Measurements from ENCODE around the gene TRPM6.
A peak's percentile ranks its signal among the peaks of the same experiment; 100 is the strongest.
"Not testable (repeated sequence)": the region's sequence is repeated elsewhere in the genome, so short reads cannot be mapped to it uniquely, and the experiment has no call there.

The TRPM6 gene

DNA sequence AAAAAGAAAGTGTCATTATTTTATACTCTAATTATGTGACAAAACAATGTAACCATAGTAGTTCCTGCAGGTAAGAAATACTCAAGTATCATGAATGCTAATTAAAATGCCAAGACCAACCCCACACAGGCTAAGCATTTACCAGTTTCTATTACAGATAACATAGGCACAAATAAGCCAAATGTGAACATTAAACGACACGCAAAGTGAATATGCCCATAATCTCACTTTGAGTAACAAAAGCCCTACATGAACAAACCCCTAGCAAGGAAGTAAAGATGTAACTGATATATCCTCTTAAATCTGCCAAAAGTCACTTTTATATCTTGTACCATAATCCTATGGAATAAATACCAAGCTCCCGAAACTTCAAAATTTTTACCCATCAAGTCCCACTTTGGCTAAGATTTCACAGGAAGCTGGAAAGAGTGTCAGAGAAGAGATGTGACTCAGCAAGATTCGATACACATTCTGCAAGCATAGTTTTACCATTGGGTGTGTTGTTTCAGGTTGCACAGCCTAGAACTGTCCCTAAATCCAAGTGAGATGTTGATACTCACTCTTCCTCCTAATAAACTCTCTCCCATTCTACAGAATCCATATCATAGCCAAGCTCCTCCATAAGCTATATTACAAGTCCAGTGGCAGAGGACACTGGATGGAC is 28.8 kb downstream of the TRPM6 start:
- DNase-seq, result no peak

DNA sequence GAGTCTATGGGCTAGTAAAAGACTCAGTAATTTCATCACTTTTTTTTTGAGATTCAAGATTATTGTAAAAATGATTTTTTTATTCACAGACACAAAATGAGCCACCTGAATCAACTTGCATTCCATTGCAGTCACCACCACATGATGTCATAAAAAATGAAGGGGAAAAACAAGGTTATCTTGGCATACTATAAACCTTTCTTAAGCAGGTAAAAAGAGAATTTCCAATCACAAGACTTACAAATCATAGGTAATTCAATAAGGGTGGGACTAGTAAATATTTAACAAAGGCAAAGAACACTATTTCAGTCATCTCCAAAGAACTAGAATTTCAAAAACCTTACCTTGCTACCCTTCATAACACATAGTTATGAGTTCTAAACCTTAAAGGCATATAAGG is 30.7 kb downstream of the TRPM6 start:
- no peak for DNase-seq

DNA sequence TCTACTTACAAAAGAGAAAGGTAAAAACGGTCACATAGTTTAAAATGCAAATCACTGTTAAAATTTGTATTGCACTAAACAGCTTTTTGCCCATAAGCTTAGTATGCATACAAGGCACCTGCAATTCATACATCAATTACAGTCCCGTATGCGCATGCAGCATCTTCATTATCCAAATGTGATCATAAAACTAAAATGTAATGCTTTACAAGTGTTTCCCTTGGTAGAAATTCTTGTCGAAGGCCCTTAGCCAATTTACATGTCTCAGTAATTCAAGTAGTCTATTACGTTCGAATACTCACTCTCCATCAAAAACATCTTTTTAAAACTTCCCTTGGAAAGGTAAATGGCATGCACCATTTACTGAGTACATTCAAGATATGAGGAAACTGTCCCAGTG is 32.6 kb downstream of the TRPM6 start:
- no peak for DNase-seq

DNA sequence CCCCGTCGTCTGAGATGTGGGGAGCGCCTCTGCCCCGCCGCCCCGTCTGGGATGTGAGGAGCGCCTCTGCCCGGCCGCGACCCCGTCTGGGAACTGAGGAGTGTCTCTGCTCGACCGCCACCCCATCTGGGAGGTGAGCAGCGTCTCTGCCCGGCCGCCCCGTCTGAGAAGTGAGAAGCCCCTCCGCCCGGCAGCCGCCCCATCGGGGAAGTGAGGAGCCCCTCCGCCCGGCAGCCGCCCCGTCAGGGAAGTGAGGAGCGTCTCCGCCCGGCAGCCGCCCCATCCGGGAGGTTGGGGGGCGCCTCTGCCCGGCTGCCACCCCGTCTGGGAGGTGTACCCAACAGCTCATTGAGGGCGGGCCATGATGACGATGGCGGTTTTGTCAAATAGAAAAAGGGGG is 34.7 kb downstream of the TRPM6 start:
- DNase-seq, result not testable (repeated sequence)

DNA sequence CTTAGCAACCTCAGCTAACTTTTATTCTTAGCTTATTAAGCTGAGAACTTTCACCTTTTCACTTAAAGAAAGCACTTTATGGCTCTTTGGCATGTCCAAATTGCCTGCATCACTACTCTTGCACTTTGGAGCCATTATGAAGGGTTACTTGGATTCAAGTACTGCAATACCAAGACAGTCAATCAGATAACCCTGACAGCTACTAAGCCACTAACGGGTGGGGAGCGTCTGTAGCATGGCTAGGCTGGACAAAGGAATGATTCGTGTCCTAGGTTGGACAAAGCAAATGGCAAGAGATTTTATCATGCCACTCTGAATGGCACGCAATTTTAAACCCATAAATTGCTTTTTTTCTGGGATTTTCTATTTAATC is 39.6 kb downstream of the TRPM6 start:
- no peak for DNase-seq

DNA sequence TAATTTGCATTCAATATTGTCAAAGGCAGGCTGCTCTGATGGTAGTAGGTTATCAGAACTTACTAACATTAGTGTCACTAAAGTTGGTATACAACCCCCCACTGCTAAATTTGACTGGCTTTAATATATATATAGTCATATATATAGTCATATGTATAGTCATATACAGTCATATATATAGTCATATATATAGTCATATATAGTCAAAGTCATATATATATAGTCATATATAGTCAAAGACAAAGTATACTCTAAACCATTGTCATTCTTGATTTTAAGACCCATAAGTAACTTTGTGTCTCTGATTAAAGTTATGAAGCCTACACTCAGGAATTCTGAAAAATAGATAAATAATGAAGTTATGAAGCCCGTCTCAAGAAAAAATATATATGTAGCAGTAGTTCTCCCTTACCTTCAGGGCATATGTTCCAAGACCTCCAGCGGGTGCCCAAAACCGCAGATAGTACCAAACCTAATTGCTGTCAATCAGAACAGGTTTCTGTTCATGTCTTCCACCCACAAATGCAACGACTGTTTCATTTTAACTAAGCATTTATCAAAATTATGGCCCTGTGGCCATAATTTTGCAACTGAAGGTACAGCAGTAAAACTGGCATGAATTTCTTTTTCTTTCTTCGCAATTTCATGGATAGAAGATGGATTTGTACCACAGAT is 40.1 kb downstream of the TRPM6 start:
- DNase-seq, result no peak

DNA sequence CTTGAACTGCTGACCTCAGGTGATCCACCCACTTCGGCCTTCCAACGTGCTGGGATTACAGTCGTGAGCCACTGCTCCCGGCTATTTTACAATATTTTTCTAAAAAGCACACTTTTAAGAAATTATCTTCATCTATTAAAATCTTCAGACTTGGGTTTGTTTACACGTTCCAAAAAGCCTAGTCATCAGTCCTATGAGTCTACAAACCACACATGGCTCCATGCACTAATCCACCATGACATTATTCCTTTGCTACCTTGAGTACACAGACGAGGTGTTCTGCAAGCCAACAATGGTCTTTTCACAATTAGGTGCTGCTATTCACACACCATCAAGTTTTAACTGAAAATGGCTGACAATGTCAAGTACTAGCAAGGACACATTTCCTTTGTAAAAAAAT is 41.0 kb downstream of the TRPM6 start:
- no peak for DNase-seq

DNA sequence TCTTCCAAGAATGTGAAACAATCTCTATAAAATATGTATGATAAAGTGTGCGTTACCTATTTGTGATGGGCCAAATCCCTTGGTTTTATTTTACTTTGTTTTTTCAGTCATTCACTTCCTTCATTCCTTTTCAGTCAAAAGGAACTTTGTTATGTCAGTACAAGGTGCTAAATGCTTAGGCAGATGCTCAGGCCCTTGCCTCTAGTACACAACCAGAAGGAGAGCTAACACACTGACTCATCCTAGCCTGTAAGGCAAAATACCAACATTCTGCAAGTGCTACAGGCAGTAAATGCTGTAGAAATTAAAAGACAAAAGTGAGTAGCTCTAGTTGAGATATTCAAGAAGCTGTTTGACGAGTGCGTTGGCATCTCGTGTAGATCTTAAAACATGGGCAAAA is 49.4 kb downstream of the TRPM6 start:
- no peak for DNase-seq

DNA sequence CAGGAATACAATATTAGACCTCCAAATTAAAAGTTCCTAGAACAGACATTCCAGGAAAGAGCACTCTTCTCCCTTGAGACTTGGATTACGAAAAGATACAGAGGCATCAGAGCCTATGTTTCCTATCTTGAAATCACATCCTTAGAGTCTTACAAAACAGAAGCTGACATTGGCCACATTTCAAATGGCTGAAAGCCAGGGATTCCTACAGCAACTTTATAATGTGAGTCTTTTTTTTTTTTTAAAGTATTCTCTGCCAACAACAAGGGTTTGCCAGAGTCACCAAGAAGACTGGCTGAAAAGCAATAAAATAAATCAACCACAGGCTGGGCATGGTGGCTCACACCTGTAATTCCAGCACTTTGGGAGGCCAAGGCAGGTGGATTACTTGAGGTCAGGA is 63.1 kb downstream of the TRPM6 start:
- DNase-seq, result no peak

DNA sequence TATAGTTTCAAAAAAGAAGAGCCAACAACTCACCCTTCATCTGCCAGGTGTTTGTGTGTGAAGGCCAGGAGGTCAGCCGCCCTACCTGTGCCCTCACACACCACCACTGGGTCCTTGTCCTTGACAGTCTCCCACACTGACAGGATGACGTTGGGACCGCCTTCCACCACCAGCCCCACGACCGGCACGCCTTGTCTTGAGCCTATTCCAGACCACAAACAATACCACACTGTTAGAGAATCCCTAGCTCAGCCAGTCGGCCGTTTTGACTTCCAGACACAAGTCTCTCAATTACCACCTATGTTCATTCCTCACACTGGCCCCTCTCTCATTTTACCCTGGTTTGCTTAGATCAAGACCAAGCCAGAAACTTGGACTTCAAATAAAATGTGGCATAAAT is 66.1 kb downstream of the TRPM6 start:
- no peak for DNase-seq

DNA sequence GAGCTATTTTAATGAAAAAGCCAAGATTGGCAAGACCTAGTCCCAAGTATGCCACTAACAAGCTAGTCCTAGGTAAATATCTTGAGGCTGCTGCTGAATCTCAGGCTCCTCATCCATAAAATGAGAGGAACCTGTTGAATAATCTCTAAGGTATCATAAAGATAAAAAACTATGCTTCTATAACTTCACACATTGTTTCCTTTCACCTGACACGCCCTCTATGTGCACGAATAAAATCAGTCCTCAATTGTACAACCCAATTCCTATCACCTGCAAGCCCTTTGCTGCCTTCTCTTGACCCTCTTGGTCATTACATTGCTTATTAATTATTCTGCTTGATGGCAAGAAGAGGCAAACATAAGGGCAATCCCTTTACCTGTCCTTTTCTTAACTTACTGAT is 69.9 kb downstream of the TRPM6 start:
- DNase-seq, result no peak

DNA sequence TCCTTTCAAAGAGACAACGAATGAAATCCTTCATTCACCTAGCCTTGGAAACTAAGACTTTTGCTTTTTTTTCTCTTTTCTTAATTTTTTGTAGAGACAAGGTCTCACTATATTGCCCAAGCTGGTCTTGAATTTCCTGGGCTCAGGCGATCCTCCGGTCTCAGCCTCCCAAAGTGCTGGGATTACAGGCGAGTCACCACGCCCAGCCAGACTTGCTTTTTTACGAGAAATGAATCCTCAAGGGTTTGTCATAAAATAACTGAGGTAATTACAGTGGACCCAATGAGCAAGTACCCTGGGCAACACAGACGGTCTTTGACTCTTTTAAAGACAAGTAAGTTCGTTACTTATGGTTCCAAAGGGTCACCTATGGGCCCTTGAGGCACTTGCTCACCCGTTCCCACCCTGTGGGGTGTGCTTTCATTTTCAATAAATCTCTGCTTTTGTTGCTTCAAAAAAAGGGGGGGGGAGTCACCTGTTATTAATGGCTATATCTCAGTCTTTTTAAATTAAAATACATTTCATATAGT is 70.4 kb downstream of the TRPM6 start:
- DNase-seq, result no peak

DNA sequence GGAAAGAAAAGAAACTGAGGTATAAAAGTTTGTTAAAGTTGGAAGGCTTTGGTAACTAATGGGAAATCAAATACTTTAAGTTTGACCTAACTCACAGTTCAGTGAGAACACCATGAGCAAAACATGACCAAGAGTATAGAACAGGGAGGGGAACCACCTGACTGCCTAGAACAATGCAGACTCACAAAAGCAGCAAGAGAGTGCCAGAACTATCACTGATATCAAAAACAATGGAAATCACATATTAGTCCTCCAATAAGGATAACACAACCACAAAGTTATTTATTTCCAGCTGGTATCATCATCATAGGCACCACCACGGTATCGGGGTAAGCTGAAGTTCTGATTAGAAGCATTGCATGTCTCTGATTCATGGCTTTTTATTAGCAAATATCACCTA is 77.5 kb downstream of the TRPM6 start:
- no peak for DNase-seq

DNA sequence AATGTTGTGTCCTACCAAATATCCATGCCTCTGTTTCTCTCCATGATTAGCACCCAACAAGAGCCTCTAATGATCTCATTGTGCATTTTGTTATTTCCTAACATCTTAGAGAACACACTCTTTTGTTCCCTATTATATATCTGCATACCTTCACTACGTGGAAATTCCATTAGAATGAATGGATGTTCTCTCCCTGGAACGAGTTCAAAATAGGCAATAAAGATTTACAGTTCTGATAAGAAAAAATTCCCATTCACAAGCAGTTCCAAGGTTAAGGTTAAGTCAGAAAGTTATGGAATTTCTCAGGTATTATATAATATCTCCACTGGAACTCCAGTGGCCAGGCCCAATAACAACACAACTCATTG is 83.7 kb downstream of the TRPM6 start:
- no peak for DNase-seq

DNA sequence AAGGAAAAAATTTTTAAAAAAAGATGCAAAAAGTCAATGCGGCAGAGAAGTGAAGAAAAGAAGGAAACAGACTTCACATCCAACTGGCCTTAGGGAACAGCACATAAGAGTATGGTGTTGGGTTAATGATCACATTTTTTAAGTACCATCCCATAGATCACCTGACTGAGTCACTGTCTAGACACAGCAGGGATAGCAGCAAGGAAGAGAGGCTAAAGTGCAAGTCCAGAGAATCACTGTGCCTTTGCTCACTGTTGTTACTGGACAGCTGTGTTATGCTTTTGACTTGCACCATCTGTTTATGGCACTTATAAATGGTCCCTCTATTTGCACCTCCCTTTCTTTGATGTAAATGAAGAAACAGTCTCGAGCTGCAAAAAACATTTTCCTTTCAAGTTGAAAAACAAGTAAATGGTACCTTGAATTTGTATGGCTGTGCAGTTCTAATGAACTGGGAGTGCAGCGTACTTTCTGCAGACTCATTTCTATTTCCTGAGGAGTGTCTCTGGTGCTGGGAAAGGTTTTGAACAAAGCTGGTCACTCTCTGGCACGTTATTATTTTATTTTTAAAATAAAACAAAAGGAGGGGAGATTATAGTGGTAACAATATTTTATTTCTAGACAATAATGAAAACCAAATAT is 84.2 kb downstream of the TRPM6 start:
- DNase-seq, result no peak

DNA sequence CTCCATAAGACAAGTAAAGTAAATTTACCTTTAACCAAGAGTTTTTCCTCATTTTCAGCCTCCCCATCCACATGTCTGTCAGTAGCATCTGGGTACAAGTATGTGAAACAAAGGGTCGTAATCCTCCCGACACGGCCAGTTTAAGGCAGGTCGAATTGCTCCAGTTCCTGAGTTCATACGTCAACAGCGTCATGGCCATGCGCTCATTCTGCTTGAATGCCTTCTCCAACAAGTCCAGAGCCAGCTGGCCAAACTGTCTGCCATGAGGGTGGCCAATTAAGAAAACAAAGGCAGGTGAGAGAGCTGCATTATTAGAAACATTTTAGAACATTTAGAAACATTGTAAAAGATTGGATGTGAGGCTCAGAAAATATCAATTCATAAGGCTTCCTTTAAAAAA is 87.5 kb downstream of the TRPM6 start:
- DNase-seq, result no peak

DNA sequence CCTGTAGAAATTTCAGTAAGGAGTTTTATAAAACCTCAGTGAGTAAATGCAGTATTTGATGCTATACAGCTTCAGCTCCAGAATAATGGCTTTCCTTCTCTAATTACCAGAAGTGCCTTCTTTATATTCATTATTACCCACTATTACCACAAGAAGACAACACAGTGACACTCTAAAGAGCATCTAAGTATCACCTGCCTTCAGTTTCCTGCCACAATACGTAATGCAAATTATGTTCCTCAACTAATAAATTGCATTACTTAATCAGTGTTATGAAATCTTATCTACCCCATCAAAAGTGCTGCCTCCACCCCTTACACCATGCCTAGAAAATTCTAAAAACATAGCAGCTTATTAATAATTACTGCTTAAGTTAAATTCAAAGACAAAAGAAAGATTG is 91.9 kb downstream of the TRPM6 start:
- no peak for DNase-seq

DNA sequence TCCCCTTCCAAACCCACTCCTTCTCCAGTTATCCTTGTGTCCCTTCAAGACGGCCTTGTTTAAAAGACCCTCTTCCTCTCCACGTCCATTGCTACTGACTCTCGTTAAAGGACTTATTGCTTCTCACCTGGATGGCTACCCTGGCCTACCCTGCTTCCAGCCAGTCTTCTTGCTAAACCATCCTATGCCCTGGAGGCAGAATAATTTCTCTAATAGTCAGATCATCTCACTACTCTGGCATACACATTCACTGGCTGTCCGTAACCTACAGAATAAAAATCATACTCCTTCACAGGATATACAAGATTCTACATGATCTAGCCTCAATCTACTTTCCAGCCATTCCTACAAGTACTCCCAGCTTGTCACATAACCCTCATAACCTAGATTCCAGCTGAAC is 92.6 kb downstream of the TRPM6 start:
- DNase-seq, result no peak

DNA sequence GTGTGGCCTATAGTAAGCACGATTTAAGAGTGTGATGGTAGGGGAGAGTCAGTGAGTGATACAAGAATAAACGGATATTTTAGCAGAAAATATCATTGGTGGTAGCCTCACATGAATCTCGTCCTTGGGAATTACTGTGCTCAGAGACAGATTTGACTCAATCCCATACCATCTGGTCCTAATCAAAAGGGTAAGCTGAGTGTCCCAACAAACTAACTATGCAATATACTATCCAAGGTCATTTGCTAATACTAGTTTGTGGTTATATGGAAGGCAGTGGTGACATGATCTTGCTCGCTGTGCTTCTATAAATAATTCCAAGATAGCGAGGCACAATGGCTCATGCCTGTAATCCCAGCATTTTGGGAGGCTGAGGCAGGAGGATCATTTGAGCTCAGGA is 103.2 kb downstream of the TRPM6 start:
- no peak for DNase-seq

DNA sequence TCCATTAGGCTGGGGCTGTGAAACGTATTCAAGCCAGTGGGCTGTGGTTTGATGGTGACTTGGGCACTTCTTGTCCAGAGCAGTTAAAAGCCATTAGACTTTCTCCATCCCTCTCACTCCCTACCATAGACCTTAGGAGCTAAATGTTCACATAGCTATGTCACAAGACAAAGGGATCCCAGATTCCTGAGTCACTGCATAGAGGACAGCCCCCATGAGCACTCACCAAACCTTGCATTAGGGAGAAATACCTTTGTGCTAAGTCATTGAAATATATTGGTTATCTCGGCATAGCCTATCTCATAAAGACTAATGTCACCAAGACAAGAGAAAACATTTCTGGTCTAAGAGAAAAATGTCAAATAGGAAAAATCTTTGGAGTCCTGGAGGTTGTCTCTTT is 104.3 kb downstream of the TRPM6 start:
- DNase-seq, result no peak

DNA sequence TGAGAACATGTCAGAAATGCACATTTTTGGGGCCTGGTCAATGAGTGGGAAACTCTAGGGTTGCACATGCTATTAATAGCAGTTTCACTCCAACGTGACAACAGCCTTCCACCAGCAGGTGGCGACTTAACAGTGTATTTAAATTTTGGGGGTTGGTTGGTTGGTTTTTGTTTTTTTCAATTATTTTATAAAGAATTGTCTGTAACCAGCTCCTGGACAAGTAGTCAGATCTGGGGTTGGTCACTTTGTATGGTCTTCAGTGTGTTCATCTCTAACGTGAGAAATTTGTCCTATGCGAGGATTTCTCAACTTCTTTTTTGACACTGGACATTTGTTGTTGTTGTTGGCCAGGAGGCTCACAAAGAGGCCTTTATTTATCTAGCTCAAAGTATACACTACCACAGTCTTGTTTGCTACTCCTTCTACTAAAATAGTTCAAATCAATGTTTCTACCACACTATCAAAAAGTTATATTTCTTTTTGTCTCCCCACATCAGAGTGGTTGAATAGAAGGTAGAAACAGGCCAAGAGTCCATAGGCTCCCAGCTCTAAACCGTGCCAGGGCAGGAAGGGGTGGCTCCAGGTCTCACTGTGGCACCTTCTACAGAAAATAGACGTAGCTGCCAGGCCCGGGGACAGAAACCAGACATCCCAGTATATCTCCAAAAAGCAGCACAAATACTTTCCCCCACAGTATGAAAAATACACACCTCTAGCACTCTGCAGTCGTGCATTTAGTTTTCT is 110.4 kb downstream of the TRPM6 start:
- peak; percentile 88 for DNase-seq

DNA sequence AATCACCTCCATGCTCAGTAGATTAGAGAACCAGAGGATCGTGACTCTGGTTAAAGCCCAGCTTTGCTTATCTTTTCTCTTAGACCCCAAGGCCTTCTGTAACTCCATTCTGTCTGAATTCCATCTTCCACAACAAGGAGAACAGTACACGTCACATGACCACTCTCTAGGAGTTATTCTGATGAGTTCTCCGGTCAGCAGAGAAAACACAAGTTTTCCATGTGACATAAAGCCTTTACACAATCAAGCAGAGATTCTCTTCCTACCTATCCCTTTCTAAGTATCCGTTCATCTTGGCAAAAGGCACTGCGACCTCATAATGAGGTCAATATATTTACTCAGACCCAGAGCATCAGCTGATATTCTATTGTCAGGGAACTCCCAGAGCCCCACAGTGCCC is 112.3 kb downstream of the TRPM6 start:
- no peak for DNase-seq

DNA sequence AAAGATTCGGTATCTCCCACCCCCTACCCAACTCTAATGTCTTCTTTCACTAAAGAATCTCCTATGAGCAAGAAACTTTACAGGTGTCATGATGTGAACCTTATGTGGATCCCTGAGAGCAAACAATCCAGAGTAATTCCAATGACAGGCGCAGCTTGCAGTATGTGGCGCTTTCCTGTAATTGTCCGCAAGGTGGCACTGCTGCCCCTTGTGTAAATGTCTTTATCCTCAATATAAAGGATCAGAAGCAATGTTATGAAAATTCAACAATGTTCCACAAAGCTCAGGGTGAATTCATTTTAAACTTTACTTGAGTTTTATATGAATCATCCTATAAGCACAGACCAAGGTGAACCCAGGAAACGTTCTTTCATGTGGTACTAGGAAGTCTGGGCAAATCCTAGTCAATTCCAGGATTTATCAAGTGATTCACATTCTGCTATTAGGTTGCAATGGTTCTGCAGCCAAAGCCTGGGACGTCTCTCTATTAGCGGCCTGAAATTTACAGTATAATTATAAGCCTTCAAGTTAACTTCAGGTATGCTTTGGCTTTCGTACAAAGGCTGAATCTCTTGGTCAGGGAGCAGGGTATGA is 113.7 kb downstream of the TRPM6 start:
- DNase-seq, result peak; percentile 87
